HG03175 (cell line): Measurements from ENCODE around the gene NRTN.
"Not testable (repeated sequence)": the region's sequence is repeated elsewhere in the genome, so short reads cannot be mapped to it uniquely, and the experiment has no call there.

Source experiments
- ATAC-seq: cut with Tn5 transposase; IDR thresholded peaks from one replicate; pipeline ENCODE4 v1.9.1; 2021; ENCODE audit warnings: mild to moderate bottlenecking, moderate library complexity; ENCODE audit not compliant: unreplicated experiment

NRTN gene

GRCh38 chr19:5804516-5805461, at the start of gene NRTN:
TSS of gene NRTN (plus strand) at chr19:5805067. CDS start at chr19:5824166, 19,099 bp downstream.
- ATAC-seq, result no peak

GRCh38 chr19:5762608-5763217, 42.2 kb upstream of the NRTN start:
- no peak for ATAC-seq

DNA sequence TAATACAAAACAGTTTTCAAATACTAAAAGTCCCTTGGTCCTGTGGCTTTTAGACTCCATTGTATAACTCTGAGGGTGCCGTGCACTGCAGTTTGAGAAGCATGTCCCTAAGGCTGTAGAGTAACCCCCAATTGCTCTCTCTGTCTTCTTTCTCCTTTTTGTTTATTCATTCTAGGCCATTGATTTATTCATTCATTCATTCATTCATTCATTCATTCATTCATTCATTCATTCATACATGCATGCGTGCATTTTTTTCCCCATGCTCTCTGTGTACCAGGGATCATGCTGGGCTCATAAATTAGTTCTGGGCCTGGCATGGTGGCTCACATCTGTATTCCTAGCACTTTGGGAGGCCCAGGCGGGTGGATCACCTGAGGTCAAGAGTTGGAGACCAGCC, 39.6 kb upstream of the NRTN start:
- ATAC-seq, result no peak

GRCh38 chr19:5767949-5768348, 36.9 kb upstream of the NRTN start:
- ATAC-seq, result no peak

- ATAC-seq, result no peak
Measured at GRCh38 chr19:5772416-5772815, 32.5 kb upstream of the NRTN start.

- no peak for ATAC-seq
Measured at GRCh38 chr19:5773276-5773675, 31.6 kb upstream of the NRTN start.

GRCh38 chr19:5774921-5775320, 29.9 kb upstream of the NRTN start:
- ATAC-seq, result no peak

GRCh38 chr19:5775668-5776309, 29.1 kb upstream of the NRTN start:
- ATAC-seq, result no peak

DNA sequence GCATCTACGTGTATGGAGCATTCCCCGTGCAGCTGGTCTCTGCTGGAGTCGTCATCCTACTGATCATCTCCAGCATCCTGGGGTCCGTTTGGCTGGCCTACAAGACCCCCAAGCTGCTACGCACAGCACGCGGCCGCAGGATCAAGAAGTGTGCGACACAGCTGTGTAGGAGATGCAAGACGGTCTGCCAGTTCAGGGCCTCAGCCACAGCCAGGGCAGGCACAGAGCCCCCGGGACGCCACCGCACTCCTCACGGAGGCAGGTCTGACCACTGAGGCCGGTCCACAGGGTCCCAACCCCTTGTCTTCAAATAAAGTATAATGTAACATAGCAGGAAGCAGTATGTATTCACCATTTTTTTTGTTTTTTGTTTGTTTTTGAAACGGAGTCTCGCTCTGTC, 26.5 kb upstream of the NRTN start:
- no peak for ATAC-seq

- not testable (repeated sequence) for ATAC-seq
Measured at GRCh38 chr19:5780916-5781315, 24.0 kb upstream of the NRTN start.

GRCh38 chr19:5782322-5782721, 22.5 kb upstream of the NRTN start:
- ATAC-seq, result no peak

GRCh38 chr19:5782945-5783919, 21.6 kb upstream of the NRTN start:
- no peak for ATAC-seq

DNA sequence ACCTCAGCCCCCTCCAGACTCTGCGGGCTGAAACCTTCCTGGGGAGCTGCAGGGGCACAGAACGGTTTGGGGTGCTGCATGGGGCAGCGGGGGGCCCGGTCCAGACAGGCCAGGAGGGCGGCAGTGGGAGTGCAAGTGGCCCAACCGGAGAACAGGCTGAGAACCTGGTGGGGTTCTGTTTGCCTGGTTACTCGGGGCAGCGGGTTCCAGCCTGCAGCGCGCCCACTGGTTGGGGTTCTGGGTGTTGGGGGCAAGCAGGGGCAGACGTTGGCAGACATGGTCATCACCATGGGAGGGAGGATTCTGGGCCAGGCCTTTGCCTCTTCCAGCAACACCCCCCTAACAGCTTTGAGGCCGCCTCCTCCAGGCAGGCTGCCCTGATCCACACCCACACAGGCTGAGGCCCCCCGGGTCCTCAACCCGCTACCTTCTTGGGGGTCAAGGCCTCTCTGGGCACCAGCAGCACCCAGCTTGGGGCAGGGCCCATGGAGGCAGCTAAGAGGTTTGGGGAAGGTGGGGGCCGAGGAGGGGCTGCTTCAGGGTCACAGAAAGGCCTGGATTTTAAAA, 20.2 kb upstream of the NRTN start, which contains the start of gene PRR22:
Gene PRR22 (minus strand): TSS at position 166 of the 567 bp plus-strand sequence. CDS start 86 bp downstream, at position 80.
- no peak for ATAC-seq

- ATAC-seq, result no peak
Measured at GRCh38 chr19:5785423-5785822, 19.4 kb upstream of the NRTN start.

DNA sequence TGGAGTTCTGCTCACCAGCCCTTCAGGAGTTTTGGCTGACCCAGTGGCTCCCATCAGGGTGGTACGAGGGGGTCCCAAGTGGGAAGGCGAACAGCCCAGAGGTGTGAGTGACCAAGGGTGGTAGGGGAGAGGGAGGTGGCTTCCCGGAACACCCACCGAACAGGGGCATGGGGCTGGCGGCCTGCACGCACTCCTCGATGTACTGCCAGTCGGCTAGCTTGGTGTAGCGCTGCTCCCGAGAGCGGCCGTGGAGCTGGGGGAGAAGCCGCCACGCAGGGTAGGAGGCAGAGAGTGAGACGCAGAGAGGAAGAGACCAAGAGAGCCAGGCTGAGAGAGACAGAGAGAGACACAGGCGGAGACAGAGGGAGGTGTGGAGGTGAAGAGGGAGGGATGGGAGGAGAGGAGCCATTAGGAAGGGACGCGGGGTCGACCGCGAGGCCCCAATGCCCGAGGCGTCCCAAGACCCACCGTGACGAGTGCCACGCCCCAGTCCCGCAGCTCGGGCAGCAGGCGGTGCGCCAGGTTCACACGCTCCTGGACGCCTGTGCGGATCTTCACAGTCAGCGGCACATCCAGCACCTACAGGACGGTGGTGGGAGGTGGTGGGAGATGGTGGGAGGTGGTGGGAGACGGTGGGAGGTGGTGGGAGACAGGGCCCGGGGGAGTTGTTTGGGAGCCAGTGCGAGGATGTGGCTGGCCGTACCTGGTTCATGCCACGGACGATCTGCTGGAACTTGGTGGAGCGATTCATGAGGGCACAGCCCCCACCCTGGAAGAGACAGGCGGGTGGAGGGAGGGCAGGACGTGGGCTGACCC, 18.1 kb upstream of the NRTN start:
- ATAC-seq, result no peak

DNA sequence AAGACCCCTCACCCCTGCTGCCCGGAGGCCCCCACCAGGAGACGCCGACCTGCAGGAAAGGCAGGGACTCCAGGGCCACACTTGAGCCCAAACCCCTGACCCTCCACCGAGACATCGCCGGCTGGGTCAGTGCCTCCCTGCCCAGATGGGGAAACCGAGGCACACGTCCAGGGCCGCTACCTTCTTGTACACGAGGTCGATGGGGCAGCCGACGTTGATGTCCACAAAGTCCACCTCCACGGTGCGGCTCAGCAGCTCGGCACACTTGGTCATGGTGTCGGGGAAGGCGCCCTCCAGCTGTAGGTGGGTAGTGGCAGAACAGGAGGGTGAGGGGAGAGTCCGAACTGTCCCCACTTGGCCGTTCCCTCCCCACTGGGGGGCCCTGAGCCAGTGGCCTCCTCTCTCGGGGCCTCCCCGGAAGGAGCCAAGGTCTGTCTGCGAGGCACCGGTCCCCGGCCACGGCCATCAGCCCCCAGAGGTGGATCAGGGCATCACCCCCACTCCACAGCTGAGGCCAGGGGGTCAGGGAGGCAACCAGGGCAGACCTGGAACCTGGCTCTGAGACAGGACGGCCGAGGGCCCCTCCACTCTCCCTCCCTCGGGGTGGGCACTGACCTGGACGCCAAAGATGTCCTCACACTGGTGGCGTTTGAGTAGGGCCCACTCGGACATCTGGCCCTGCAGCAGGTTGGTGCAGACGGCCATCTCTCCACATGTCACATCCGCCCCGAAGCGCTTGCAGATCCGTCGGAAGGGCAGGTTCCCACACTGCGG, 17.3 kb upstream of the NRTN start:
- no peak for ATAC-seq

GRCh38 chr19:5788422-5788821, 16.4 kb upstream of the NRTN start:
- no peak for ATAC-seq

GRCh38 chr19:5789351-5789761, 15.5 kb upstream of the NRTN start:
- ATAC-seq, result no peak
